ENCODE measurements around the gene CPED1. TPM values are rescaled to one million over a fixed set of nuclear protein-coding genes. Genes with fewer than 3 reads are reported as not detected.

Gene CPED1
- total RNA-seq, 1 experiment from 2014 or later, result 0.39 TPM

DNA sequence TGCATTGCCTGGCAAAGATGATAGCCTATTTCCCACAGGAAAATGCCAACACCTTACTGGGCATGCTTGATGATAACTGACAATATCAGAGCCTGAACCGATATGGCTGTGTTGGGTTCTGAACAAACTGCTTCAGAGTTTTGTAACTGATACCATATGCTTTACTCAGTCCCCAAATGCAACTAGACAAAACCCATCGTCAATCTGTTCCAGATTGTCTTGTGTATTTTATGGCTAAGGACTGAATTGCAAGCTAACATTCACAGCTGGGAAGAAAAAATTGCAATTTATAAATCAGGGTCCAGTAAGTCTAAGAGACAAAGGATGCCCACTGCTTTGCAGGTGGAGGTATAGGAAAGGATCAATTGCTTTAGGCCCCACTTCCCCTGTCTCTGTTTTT is 223.5 kb downstream of the CPED1 start:
- no peaks in the 10 kb centered on the region for H3K4me1 ChIP-seq (ENCODE audit: control insufficient read depth, insufficient read depth, low read length)
- ATAC-seq (no peak), DNase-seq (ENCODE audit: low read depth, low spot score) (no peak)
- H3K4me3 ChIP-seq (ENCODE audit: low read depth in 2 of 2, low read length in 2 of 2), result no peak overlapping the region
- ChIA-PET CTCF (no interaction called here), POLR2A (no interaction called here)
- no peaks in the 10 kb centered on the region for H3K9me3 ChIP-seq (ENCODE audit: control insufficient read depth, insufficient read depth, low read depth, low read length)
- in situ Hi-C loops (cut with HindIII; ENCODE audit: low pct_unique_long_range_greater_than_20kb, low sequenced_read_pairs), result no loop called here
- BruUV-seq (replicated peaks), result no TSS peak
- H3K27me3 ChIP-seq (ENCODE audit: control insufficient read depth, insufficient read depth, low read length), result no peaks in the 10 kb centered on the region
- intact Hi-C loops (cut with micrococcal nuclease; ENCODE audit: unreplicated experiment), result no loop called here
- no peak overlapping the region for H3K27ac ChIP-seq (ENCODE audit: low read length)
- H3K36me3 ChIP-seq (ENCODE audit: control insufficient read depth, insufficient read depth, low read length), result no peaks in the 10 kb centered on the region
- no peak for TF ChIP-seq SIN3A (IDR thresholded peaks at IDR 0.05; ENCODE audit: borderline replicate concordance, insufficient read depth, low read depth, low read length)
- TF ChIP-seq, protein P1, sequence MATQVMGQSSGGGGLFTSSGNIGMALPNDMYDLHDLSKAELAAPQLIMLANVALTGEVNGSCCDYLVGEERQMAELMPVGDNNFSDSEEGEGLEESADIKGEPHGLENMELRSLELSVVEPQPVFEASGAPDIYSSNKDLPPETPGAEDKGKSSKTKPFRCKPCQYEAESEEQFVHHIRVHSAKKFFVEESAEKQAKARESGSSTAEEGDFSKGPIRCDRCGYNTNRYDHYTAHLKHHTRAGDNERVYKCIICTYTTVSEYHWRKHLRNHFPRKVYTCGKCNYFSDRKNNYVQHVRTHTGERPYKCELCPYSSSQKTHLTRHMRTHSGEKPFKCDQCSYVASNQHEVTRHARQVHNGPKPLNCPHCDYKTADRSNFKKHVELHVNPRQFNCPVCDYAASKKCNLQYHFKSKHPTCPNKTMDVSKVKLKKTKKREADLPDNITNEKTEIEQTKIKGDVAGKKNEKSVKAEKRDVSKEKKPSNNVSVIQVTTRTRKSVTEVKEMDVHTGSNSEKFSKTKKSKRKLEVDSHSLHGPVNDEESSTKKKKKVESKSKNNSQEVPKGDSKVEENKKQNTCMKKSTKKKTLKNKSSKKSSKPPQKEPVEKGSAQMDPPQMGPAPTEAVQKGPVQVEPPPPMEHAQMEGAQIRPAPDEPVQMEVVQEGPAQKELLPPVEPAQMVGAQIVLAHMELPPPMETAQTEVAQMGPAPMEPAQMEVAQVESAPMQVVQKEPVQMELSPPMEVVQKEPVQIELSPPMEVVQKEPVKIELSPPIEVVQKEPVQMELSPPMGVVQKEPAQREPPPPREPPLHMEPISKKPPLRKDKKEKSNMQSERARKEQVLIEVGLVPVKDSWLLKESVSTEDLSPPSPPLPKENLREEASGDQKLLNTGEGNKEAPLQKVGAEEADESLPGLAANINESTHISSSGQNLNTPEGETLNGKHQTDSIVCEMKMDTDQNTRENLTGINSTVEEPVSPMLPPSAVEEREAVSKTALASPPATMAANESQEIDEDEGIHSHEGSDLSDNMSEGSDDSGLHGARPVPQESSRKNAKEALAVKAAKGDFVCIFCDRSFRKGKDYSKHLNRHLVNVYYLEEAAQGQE (IDR thresholded peaks at IDR 0.05; ENCODE audit: insufficient read depth in 1 of 2, low read depth in 2 of 2, low read length in 1 of 2), result no peak
- TF ChIP-seq, protein P2, sequence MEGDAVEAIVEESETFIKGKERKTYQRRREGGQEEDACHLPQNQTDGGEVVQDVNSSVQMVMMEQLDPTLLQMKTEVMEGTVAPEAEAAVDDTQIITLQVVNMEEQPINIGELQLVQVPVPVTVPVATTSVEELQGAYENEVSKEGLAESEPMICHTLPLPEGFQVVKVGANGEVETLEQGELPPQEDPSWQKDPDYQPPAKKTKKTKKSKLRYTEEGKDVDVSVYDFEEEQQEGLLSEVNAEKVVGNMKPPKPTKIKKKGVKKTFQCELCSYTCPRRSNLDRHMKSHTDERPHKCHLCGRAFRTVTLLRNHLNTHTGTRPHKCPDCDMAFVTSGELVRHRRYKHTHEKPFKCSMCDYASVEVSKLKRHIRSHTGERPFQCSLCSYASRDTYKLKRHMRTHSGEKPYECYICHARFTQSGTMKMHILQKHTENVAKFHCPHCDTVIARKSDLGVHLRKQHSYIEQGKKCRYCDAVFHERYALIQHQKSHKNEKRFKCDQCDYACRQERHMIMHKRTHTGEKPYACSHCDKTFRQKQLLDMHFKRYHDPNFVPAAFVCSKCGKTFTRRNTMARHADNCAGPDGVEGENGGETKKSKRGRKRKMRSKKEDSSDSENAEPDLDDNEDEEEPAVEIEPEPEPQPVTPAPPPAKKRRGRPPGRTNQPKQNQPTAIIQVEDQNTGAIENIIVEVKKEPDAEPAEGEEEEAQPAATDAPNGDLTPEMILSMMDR (IDR thresholded peaks at IDR 0.05), result no peak
- TF ChIP-seq POLR2AphosphoS5 (IDR thresholded peaks at IDR 0.05; ENCODE audit: low read depth, low read length), result no peak
- no peak for TF ChIP-seq TCF7L2 (IDR thresholded peaks at IDR 0.05; ENCODE audit: low read depth, low read length)

DNA sequence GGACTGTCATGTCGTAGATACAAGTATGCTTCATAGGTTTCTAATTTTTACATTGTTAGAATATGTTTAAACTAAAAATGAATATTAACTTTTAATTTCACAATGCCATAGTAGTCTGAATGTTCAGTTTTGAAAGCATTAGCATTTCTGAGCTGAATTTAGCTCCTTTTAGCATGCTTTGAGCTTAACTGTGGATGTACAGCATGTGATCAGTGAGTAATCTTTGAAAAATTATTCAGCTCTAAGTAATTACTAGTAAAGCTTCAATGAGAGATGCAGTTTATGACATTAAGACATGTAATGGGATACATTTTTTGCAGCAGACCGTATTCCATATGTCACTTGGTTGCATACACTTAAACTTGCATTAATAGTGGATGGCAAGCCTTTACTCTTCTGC is 226.1 kb downstream of the CPED1 start:
- ATAC-seq (no peak), DNase-seq (ENCODE audit: low read depth, low spot score) (no peak)
- TF ChIP-seq POLR2AphosphoS5 (IDR thresholded peaks at IDR 0.05; ENCODE audit: low read depth, low read length) (no peak), TCF7L2 (IDR thresholded peaks at IDR 0.05; ENCODE audit: low read depth, low read length) (no peak)
- TF ChIP-seq, protein P1 (IDR thresholded peaks at IDR 0.05; ENCODE audit: insufficient read depth in 1 of 2, low read depth in 2 of 2, low read length in 1 of 2), result no peak
- TF ChIP-seq, protein P2 (IDR thresholded peaks at IDR 0.05), result no peak
- ChIA-PET POLR2A (no interaction called here), CTCF (no interaction called here)
- intact Hi-C loops (cut with micrococcal nuclease; ENCODE audit: unreplicated experiment) (no loop called here), in situ Hi-C loops (cut with HindIII; ENCODE audit: low pct_unique_long_range_greater_than_20kb, low sequenced_read_pairs) (no loop called here)
- Histone ChIP-seq H3K4me3 (ENCODE audit: low read depth in 2 of 2, low read length in 2 of 2) (no peak overlapping the region), H3K4me1 (ENCODE audit: control insufficient read depth, insufficient read depth, low read length) (no peaks in the 10 kb centered on the region), H3K9me3 (ENCODE audit: control insufficient read depth, insufficient read depth, low read depth, low read length) (no peaks in the 10 kb centered on the region), H3K27me3 (ENCODE audit: control insufficient read depth, insufficient read depth, low read length) (no peaks in the 10 kb centered on the region), H3K36me3 (ENCODE audit: control insufficient read depth, insufficient read depth, low read length) (no peaks in the 10 kb centered on the region), H3K27ac (ENCODE audit: low read length) (no peak overlapping the region)
- BruUV-seq (replicated peaks), result no TSS peak
